ENCODE data around the gene CHD5. TPM values are rescaled to one million over a fixed set of nuclear protein-coding genes. Genes with fewer than 3 reads are reported as not detected.
"Not testable (repeated sequence)": the region's sequence is repeated elsewhere in the genome, so short reads cannot be mapped to it uniquely, and the experiment has no call there.

CHD5 gene
- total RNA-seq, 4 donors from 2014 or later = 0.14 to 1.6 (median 1.2) TPM

DNA sequence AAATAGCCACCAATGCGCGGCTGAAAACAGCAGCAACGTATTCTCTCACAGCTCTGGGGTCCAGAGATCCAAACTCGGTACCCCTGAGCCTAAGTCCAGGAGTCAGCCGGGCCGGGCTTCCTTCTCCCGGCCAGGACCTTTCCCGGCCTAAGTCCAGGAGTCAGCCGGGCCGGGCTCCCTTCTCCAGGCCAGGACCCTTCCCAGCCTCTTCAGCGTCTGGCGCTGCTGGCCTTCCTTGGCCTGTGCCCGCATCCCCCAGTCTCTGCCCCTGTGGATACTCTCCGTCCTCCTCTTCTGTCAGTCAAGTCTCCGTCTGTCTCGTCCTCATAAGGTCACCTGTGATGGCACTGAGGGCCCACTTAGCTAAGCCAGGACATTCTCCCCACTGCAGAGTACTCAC is 102.2 kb downstream of the CHD5 start:
- peaks cover 0 to 13% (median 0%) of the 10 kb centered on the region in 4 donors for H3K4me1 ChIP-seq
- no peak for DNase-seq
- no peaks in the 10 kb centered on the region for H3K27me3 ChIP-seq
- H3K27ac ChIP-seq = no peak overlapping the region
- 95% methylated on average over 16 of the region's 16 CpGs; no CpG with 5 or more reads in 1 of the 2 donors for WGBS, 2 donors (ENCODE audit: low coverage in 1 of 2)
- intact Hi-C loops (cut with DNase I; ENCODE audit: low total_unique reads) (no loop called here), in situ Hi-C loops (cut with MboI; ENCODE audit: low pct_ligation_motif_present in 1 of 4, low pct_unique_long_range_greater_than_20kb in 1 of 4, low sequenced_read_pairs in 3 of 4) (no loop called here)
- no peak overlapping the region for H3K4me3 ChIP-seq
- no peak for TF ChIP-seq POLR2AphosphoS5 (IDR thresholded peaks at IDR 0.05)
- no peak for TF ChIP-seq EP300 (IDR thresholded peaks at IDR 0.05; ENCODE audit: low read depth)
- TF ChIP-seq POLR2A (IDR thresholded peaks at IDR 0.05) = no peak
- TF ChIP-seq, protein P1, sequence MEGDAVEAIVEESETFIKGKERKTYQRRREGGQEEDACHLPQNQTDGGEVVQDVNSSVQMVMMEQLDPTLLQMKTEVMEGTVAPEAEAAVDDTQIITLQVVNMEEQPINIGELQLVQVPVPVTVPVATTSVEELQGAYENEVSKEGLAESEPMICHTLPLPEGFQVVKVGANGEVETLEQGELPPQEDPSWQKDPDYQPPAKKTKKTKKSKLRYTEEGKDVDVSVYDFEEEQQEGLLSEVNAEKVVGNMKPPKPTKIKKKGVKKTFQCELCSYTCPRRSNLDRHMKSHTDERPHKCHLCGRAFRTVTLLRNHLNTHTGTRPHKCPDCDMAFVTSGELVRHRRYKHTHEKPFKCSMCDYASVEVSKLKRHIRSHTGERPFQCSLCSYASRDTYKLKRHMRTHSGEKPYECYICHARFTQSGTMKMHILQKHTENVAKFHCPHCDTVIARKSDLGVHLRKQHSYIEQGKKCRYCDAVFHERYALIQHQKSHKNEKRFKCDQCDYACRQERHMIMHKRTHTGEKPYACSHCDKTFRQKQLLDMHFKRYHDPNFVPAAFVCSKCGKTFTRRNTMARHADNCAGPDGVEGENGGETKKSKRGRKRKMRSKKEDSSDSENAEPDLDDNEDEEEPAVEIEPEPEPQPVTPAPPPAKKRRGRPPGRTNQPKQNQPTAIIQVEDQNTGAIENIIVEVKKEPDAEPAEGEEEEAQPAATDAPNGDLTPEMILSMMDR (IDR thresholded peaks at IDR 0.05) = no peak
- H3K9me3 ChIP-seq = no peaks in the 10 kb centered on the region
- no peaks in the 10 kb centered on the region for H3K36me3 ChIP-seq

DNA sequence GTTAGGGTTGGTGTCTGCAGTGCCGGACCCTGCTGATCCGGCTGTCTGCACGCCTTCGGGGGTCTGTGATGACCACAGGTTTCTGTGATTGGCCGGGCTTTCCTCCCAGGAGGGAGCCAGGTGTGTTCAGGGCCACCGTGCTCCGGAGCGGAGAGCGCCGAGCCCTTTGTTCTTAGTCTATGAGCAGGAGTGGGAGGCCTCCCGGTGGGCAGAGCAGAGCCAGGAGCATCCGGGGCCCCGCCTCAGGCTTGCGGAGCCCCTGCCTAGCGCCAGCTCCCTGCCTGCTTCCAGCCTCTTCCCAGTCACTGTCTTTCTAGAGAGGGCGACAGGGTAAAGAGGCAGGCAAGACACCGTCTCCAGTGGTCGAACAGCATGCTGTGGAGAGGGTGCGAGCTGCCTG is 102.6 kb downstream of the CHD5 start:
- Histone ChIP-seq H3K36me3 (no peaks in the 10 kb centered on the region), H3K4me1 (peaks cover 0 to 8% (median 0%) of the 10 kb centered on the region in 4 donors), H3K27me3 (no peaks in the 10 kb centered on the region), H3K4me3 (no peak overlapping the region), H3K27ac (no peak overlapping the region), H3K9me3 (no peaks in the 10 kb centered on the region)
- 88% methylated on average over 19 of the region's 19 CpGs; no CpG with 5 or more reads in 1 of the 2 donors for WGBS, 2 donors (ENCODE audit: low coverage in 1 of 2)
- no peak for DNase-seq
- TF ChIP-seq POLR2A (IDR thresholded peaks at IDR 0.05) (no peak), POLR2AphosphoS5 (IDR thresholded peaks at IDR 0.05) (no peak), EP300 (IDR thresholded peaks at IDR 0.05; ENCODE audit: low read depth) (no peak)
- TF ChIP-seq, protein P1 (IDR thresholded peaks at IDR 0.05) = no peak
- in situ Hi-C loops (cut with MboI; ENCODE audit: low pct_ligation_motif_present in 1 of 4, low pct_unique_long_range_greater_than_20kb in 1 of 4, low sequenced_read_pairs in 3 of 4) (no loop called here), intact Hi-C loops (cut with DNase I; ENCODE audit: low total_unique reads) (no loop called here)

DNA sequence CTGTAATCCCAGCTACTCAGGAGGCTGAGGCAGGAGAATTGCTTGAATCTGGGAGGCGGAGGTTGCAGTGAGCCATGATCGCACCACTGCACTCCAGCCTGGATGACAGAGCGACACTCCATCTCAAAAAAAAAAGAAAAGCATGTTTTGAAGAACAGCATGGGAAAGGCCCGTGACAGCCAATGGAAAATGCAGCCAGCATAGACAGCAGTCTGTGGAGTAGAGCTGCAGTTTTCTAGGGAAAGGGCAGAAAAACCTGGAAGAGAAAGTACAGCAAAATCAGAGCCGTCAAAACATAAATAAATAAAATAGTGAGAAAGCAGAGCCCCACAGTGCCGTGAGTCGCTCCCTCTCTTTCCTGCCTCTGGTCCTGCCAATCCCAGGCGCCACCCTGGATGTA is 103.1 kb downstream of the CHD5 start:
- H3K27me3 ChIP-seq; H3K4me3 ChIP-seq; H3K36me3 ChIP-seq; H3K9me3 ChIP-seq; H3K27ac ChIP-seq; in situ Hi-C loops (cut with MboI; ENCODE audit: low pct_ligation_motif_present in 1 of 4, low pct_unique_long_range_greater_than_20kb in 1 of 4, low sequenced_read_pairs in 3 of 4); DNase-seq; intact Hi-C loops (cut with DNase I; ENCODE audit: low total_unique reads); H3K4me1 ChIP-seq: not testable (repeated sequence)
- 93 to 100% methylated on average over 4 to 8 of the region's 8 CpGs for WGBS, 2 donors (ENCODE audit: low coverage in 1 of 2)

DNA sequence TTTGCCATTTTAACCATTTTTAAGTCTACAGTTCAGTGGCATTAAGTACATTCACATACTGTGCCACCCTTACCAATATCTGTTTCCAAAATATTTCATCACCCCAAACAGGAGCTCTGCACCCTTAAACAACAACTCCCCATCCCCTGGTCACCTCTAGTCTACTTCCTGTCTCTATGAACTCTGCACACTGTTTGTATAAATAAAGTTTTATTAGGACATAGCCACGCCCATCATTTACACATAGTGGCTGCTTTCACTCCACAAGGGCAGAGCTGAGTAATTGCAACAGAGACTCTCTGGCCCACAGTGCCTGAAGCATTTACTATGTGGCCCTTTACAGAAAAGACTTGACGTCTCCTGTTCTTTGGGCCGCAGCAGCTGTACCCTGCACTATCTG is 104.4 kb downstream of the CHD5 start:
- Histone ChIP-seq H3K27me3 (no peaks in the 10 kb centered on the region), H3K9me3 (no peaks in the 10 kb centered on the region), H3K4me1 (no peaks in the 10 kb centered on the region), H3K4me3 (no peak overlapping the region), H3K36me3 (no peaks in the 10 kb centered on the region), H3K27ac (no peak overlapping the region)
- TF ChIP-seq POLR2AphosphoS5 (IDR thresholded peaks at IDR 0.05) = no peak
- TF ChIP-seq, protein P1 (IDR thresholded peaks at IDR 0.05) = no peak
- in situ Hi-C loops (cut with MboI; ENCODE audit: low pct_ligation_motif_present in 1 of 4, low pct_unique_long_range_greater_than_20kb in 1 of 4, low sequenced_read_pairs in 3 of 4) = no loop called here
- DNase-seq = no peak
- 97% methylated on average over 3 of the region's 3 CpGs; no CpG with 5 or more reads in 1 of the 2 donors for WGBS, 2 donors (ENCODE audit: low coverage in 1 of 2)
- intact Hi-C loops (cut with DNase I; ENCODE audit: low total_unique reads) = no loop called here

DNA sequence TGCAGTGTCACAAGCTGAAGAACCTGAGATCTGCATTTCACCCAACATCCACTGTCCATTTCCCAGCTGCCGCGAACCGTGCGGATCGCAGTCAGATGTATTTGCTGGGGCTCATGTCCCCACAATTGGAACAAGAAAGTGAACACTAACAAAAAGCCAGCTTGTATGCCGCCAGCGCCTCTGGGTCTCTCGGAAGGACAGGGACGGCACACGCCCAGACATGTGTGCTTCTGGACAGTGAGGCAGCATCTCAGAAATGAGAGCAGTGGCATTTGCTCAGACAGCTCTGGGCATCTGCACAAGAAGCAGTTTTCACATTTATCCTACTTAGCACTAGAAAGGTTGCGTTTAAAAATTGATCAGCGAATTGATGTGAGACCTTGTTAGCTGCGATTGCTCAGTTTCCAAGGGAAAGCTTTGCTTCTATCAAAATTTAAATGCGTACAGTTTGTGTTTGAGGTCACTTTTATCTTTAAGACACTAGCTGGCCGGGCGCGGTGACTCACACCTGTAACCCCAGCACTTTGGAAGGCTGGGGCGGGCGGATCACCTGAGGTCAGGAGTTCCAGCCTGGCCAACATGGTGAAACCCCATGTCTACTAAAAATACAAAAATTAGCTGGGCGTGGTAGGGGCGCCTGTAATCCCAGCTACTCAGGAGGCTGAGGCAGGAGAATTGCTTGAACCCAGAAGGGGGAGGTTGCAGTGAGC is 105.8 kb downstream of the CHD5 start:
- Histone ChIP-seq H3K4me1 (no peaks in the 10 kb centered on the region), H3K27ac (no peak overlapping the region), H3K4me3 (no peak overlapping the region), H3K27me3 (no peaks in the 10 kb centered on the region), H3K9me3 (no peaks in the 10 kb centered on the region), H3K36me3 (no peaks in the 10 kb centered on the region)
- intact Hi-C loops (cut with DNase I; ENCODE audit: low total_unique reads) (no loop called here), in situ Hi-C loops (cut with MboI; ENCODE audit: low pct_ligation_motif_present in 1 of 4, low pct_unique_long_range_greater_than_20kb in 1 of 4, low sequenced_read_pairs in 3 of 4) (no loop called here)
- TF ChIP-seq POLR2A (IDR thresholded peaks at IDR 0.05) (no peak), POLR2AphosphoS5 (IDR thresholded peaks at IDR 0.05) (no peak), EP300 (IDR thresholded peaks at IDR 0.05; ENCODE audit: low read depth) (no peak)
- TF ChIP-seq, protein P1 (IDR thresholded peaks at IDR 0.05) = no peak
- WGBS, 2 donors (ENCODE audit: low coverage in 1 of 2) = 94 to 95% methylated on average over 12 to 21 of the region's 21 CpGs
- no peak for DNase-seq
